GM12874 (cell line): ENCODE measurements around the gene DISC1.

Source experiments
- CTCF ChIP-seq: IDR thresholded peaks from 2 replicates; pipeline ENCODE4 v1.5.1; 2011; ENCODE audit warnings: low read depth, mild to moderate bottlenecking, control low read depth, low read length, moderate library complexity; ENCODE audit not compliant: insufficient read depth

DISC1 gene

GRCh38 chr1:232029315-232029714, 402.7 kb downstream of the DISC1 start:
- TF ChIP-seq CTCF = no peak

GRCh38 chr1:232031156-232031555, 404.6 kb downstream of the DISC1 start:
- TF ChIP-seq CTCF = no peak

GRCh38 chr1:232033285-232033684, 406.7 kb downstream of the DISC1 start:
- TF ChIP-seq CTCF = no peak

- TF ChIP-seq CTCF = no peak
Observed at GRCh38 chr1:232034556-232034955, 408.0 kb downstream of the DISC1 start.

GRCh38 chr1:232036181-232036933, 409.8 kb downstream of the DISC1 start:
- TF ChIP-seq CTCF = no peak

GRCh38 chr1:232037774-232038388, 411.3 kb downstream of the DISC1 start:
- no peak for TF ChIP-seq CTCF

GRCh38 chr1:232038706-232039677, 412.4 kb downstream of the DISC1 start:
- TF ChIP-seq CTCF = no peak
